Immature natural killer cell (primary cell): ENCODE data around the gene RBM15B. TPM values are rescaled to one million over a fixed set of nuclear protein-coding genes. Genes with fewer than 3 reads are reported as not detected.

Experiments
- polyA plus RNA-seq, 3 donors: library from polyadenylated mRNA; unstranded; fragments of 300-500 nt; fragmentation: Illumina TruSeq; gene quantifications; one replicate each; pipeline ENCODE4 v1.2.3, GENCODE V29; 2021

The RBM15B gene
- polyA plus RNA-seq, 3 donors from 2014 or later, result 10.3 to 12.1 (median 11.3) TPM

Other genes with a start within 250 kb of the RBM15B start
- gene MANF, start 6.0 kb upstream of the RBM15B start, polyA plus RNA-seq, result 100 to 1,000 TPM in 1 of 3 donors, 10 to 100 TPM in 2; 58.7 to 109 (median 82.4) TPM
- gene DCAF1, start 108.7 kb downstream of the RBM15B start, polyA plus RNA-seq, result 10 to 100 TPM in 1 of 3 donors, 1 to 10 TPM in 2; 3.5 to 13.5 (median 4.7) TPM
- 10 to 100 TPM; 10.1 to 22.4 (median 15.0) TPM for gene RAD54L2, start 147.4 kb downstream of the RBM15B start, polyA plus RNA-seq